IPS-20b (cell line): ENCODE data around the gene ENO1.
A peak's percentile ranks its signal among the peaks of the same experiment; 100 is the strongest.
"Not testable (repeated sequence)": the region's sequence is repeated elsewhere in the genome, so short reads cannot be mapped to it uniquely, and the experiment has no call there.

Experiments
- H3K27ac ChIP-seq: one replicate; pipeline ENCODE4 v1.5.1; 2013; ENCODE audit warnings: low read length
- H3K27me3 ChIP-seq: 2 replicates; pipeline ENCODE4 v1.6.1; 2013; ENCODE audit warnings: mild to moderate bottlenecking, low read length, inconsistent platforms; ENCODE audit not compliant: insufficient read depth
- H3K36me3 ChIP-seq: 2 replicates; pipeline ENCODE4 v1.6.1; 2013; ENCODE audit warnings: low read depth, mild to moderate bottlenecking, inconsistent platforms, low read length, moderate library complexity; ENCODE audit not compliant: insufficient read depth
- H3K4me1 ChIP-seq: 2 replicates; pipeline ENCODE4 v1.6.1; 2013; ENCODE audit warnings: mild to moderate bottlenecking, control low read depth, inconsistent platforms, low read length, moderate library complexity; ENCODE audit not compliant: insufficient read depth
- H3K4me3 ChIP-seq: 2 replicates; pipeline ENCODE4 v1.5.1; 2013; ENCODE audit warnings: mild to moderate bottlenecking, low read length, inconsistent platforms
- H3K9ac ChIP-seq: 2 replicates; pipeline ENCODE4 v1.6.1; 2013; ENCODE audit warnings: low read depth, mild to moderate bottlenecking, inconsistent platforms, low read length, moderate library complexity
- H3K9me3 ChIP-seq: 2 replicates; pipeline ENCODE4 v1.6.1; 2013; ENCODE audit warnings: mild to moderate bottlenecking, low read depth, low read length, inconsistent platforms; ENCODE audit not compliant: insufficient read depth

The ENO1 gene

GRCh38 chr1:8830732-8831131, 47.8 kb downstream of the ENO1 start:
- not testable (repeated sequence) for H3K4me1 ChIP-seq, H3K9me3 ChIP-seq, H3K27me3 ChIP-seq, H3K9ac ChIP-seq, H3K36me3 ChIP-seq, H3K27ac ChIP-seq, H3K4me3 ChIP-seq

GRCh38 chr1:8825985-8826481, 52.5 kb downstream of the ENO1 start:
- Histone ChIP-seq H3K36me3 (no peaks in the 10 kb centered on the region), H3K4me3 (no peak overlapping the region), H3K27me3 (no peaks in the 10 kb centered on the region), H3K4me1 (peaks cover 10% of the 10 kb centered on the region; the same call in 1 of the 2 replicates), H3K9ac (no peak overlapping the region), H3K9me3 (no peaks in the 10 kb centered on the region), H3K27ac (no peak overlapping the region)

- H3K27ac ChIP-seq: no peak overlapping the region
Observed at GRCh38 chr1:8823295-8823664, 55.2 kb downstream of the ENO1 start.

GRCh38 chr1:8822373-8823294, 55.9 kb downstream of the ENO1 start:
- Histone ChIP-seq H3K27me3 (no peaks in the 10 kb centered on the region), H3K27ac (no peak overlapping the region), H3K9ac (no peak overlapping the region), H3K4me1 (peaks cover 15% of the 10 kb centered on the region; the same call in 1 of the 2 replicates), H3K4me3 (no peak overlapping the region), H3K36me3 (no peaks in the 10 kb centered on the region), H3K9me3 (no peaks in the 10 kb centered on the region)

More at GRCh38 chr1:8823295-8823664, 55.2 kb downstream of the ENO1 start:
- no peaks in the 10 kb centered on the region for H3K27me3 ChIP-seq
- peaks cover 13% of the 10 kb centered on the region; the same call in 1 of the 2 replicates for H3K4me1 ChIP-seq
- no peak overlapping the region for H3K4me3 ChIP-seq
- no peaks in the 10 kb centered on the region for H3K9me3 ChIP-seq
- H3K9ac ChIP-seq: no peak overlapping the region
- H3K36me3 ChIP-seq: no peaks in the 10 kb centered on the region

- Histone ChIP-seq H3K27me3 (no peaks in the 10 kb centered on the region), H3K4me1 (peaks cover 15% of the 10 kb centered on the region; the same call in 1 of the 2 replicates), H3K9me3 (no peaks in the 10 kb centered on the region), H3K36me3 (no peaks in the 10 kb centered on the region), H3K27ac (no peak overlapping the region), H3K4me3 (no peak overlapping the region), H3K9ac (no peak overlapping the region)
Observed at GRCh38 chr1:8821084-8821483, 57.4 kb downstream of the ENO1 start.

- not testable (repeated sequence) for H3K27me3 ChIP-seq, H3K36me3 ChIP-seq, H3K9me3 ChIP-seq, H3K27ac ChIP-seq, H3K9ac ChIP-seq
- peaks cover 36% of the 10 kb centered on the region for H3K4me1 ChIP-seq
- H3K4me3 ChIP-seq: peak overlapping the region; percentile 92; the same call in 1 of the 2 replicates
Observed at GRCh38 chr1:8818789-8819188, 59.7 kb downstream of the ENO1 start.

- H3K4me3 ChIP-seq: peak overlapping the region; percentile 92
- peaks cover 36% of the 10 kb centered on the region for H3K4me1 ChIP-seq
- H3K9me3 ChIP-seq: no peaks in the 10 kb centered on the region
- peak overlapping the region; percentile 87; the same call in 1 of the 2 replicates for H3K9ac ChIP-seq
- H3K27ac ChIP-seq: peak overlapping the region; percentile 18
- H3K27me3 ChIP-seq: no peaks in the 10 kb centered on the region
- no peaks in the 10 kb centered on the region for H3K36me3 ChIP-seq
Observed at GRCh38 chr1:8818325-8818775, 60.1 kb downstream of the ENO1 start.

- Histone ChIP-seq H3K9me3 (no peaks in the 10 kb centered on the region), H3K27ac (peak within 1 kb of the TSS; percentile 97), H3K36me3 (no peaks in the 10 kb centered on the region), H3K4me3 (peak within 1 kb of the TSS; percentile 98), H3K9ac (peak within 1 kb of the TSS; percentile 97), H3K4me1 (peaks cover 36% of the 10 kb centered on the region), H3K27me3 (no peaks in the 10 kb centered on the region)
Observed at GRCh38 chr1:8817412-8818324, 60.8 kb downstream of the ENO1 start, which contains the start of gene RERE. Gene RERE (minus strand): TSS chr1:8817640.

- no peaks in the 10 kb centered on the region for H3K27me3 ChIP-seq
- H3K4me3 ChIP-seq: peak overlapping the region; percentile 98
- H3K4me1 ChIP-seq: peaks cover 34% of the 10 kb centered on the region
- peak overlapping the region; percentile 97 for H3K27ac ChIP-seq
- H3K9ac ChIP-seq: peak overlapping the region; percentile 97
- no peaks in the 10 kb centered on the region for H3K9me3 ChIP-seq
- no peaks in the 10 kb centered on the region for H3K36me3 ChIP-seq
Observed at GRCh38 chr1:8816831-8817411, 61.6 kb downstream of the ENO1 start.

GRCh38 chr1:8816264-8816663, 62.2 kb downstream of the ENO1 start:
- Histone ChIP-seq H3K9me3 (no peaks in the 10 kb centered on the region), H3K27ac (peak overlapping the region; percentile 97), H3K36me3 (no peaks in the 10 kb centered on the region), H3K9ac (peak overlapping the region; percentile 97; the same call in 1 of the 2 replicates), H3K27me3 (no peaks in the 10 kb centered on the region), H3K4me3 (peak overlapping the region; percentile 98), H3K4me1 (peaks cover 28% of the 10 kb centered on the region)

GRCh38 chr1:8815582-8816151, 62.8 kb downstream of the ENO1 start:
- no peaks in the 10 kb centered on the region for H3K36me3 ChIP-seq
- H3K27ac ChIP-seq: no peak overlapping the region
- peak overlapping the region; percentile 98 for H3K4me3 ChIP-seq
- H3K9me3 ChIP-seq: no peaks in the 10 kb centered on the region
- peaks cover 26% of the 10 kb centered on the region for H3K4me1 ChIP-seq
- no peaks in the 10 kb centered on the region for H3K27me3 ChIP-seq
- peak overlapping the region; percentile 97; the same call in 1 of the 2 replicates for H3K9ac ChIP-seq
